T-cell (primary cell): Measurements from ENCODE around the gene MAPKAP1. TPM values are rescaled to one million over a fixed set of nuclear protein-coding genes. Genes with fewer than 3 reads are reported as not detected.

Experiments used
- ATAC-seq, 4 experiments: fragments of 200-7000 bp in 3 of 4; fragments of 150-1000 bp in 1 of 4; cut with Tn5 transposase; replicated peaks in 1 of 4; 1 replicate in 3 of 4; 2 replicates in 1 of 4; pipeline ENCODE4 v1.10.0; 2021; ENCODE audit warnings: moderate library complexity in 3 of 4, mild to moderate bottlenecking in 2 of 4, moderate number of reproducible peaks in 1 of 4
- CTCF ChIA-PET, 2 donors: fragments of 300-600 bp; sonication (Branson Sonifier 250); formaldehyde crosslinking; loops; one replicate each; lab custom pipeline; 2022; ENCODE audit warnings: antibody characterized with exemption in 2 of 2; lab: Charles Lee
- POLR2A ChIA-PET, 2 donors: fragments of 300-600 bp; sonication (Branson Sonifier 250); formaldehyde crosslinking; loops; one replicate each; lab custom pipeline; 2022; ENCODE audit warnings: antibody characterized with exemption in 2 of 2; lab: Charles Lee
- DNase-seq, 35 experiments: peaks; one replicate each; pipeline versions ENCODE4 v3.0.0 to v3.0.0-alpha.2; 2013 to 2023
- H3K27ac ChIP-seq: one replicate; pipeline ENCODE4 v1.5.1; 2013; ENCODE audit warnings: low read length
- H3K27me3 ChIP-seq, 2 experiments: replicated peaks in 1 of 2; 1 replicate in 1 of 2; 2 replicates in 1 of 2; pipeline versions ENCODE4 v1.6.1 to v1.7.0; 2013; ENCODE audit warnings: low read length in 1 of 2, mixed read lengths in 1 of 2; ENCODE audit not compliant: control insufficient read depth in 2 of 2, insufficient read depth in 2 of 2; ENCODE audit errors: extremely low read depth in 1 of 2
- H3K36me3 ChIP-seq, 2 donors: 1 replicate in 1 of 2; 2 replicates in 1 of 2; pipeline versions ENCODE4 v1.6.1 to v1.7.0; 2013; ENCODE audit warnings: low read length in 1 of 2; ENCODE audit not compliant: control insufficient read depth in 2 of 2, insufficient read depth in 1 of 2; ENCODE audit errors: extremely low read depth in 1 of 2
- H3K4me1 ChIP-seq, 2 experiments: 1 replicate in 1 of 2; 2 replicates in 1 of 2; pipeline versions ENCODE4 v1.6.1 to v1.7.0; 2013; ENCODE audit warnings: low read length in 2 of 2, mixed read lengths in 1 of 2; ENCODE audit not compliant: insufficient read depth in 2 of 2, control insufficient read depth in 1 of 2; ENCODE audit errors: extremely low read depth in 1 of 2
- H3K4me3 ChIP-seq, 2 donors: 1 replicate in 1 of 2; 2 replicates in 1 of 2; pipeline versions ENCODE4 v1.5.1 to v1.7.0; 2013; ENCODE audit warnings: mild to moderate bottlenecking in 2 of 2, low read length in 1 of 2, moderate library complexity in 1 of 2; ENCODE audit not compliant: control insufficient read depth in 1 of 2; ENCODE audit errors: extremely low read depth in 1 of 2
- H3K9me3 ChIP-seq: 2 replicates; pipeline ENCODE4 v1.7.0; 2013
- H3K27ac Mint-ChIP-seq, 2 donors: one replicate each; pipeline ENCODE4 v1.8.0; 2020 to 2021; ENCODE audit warnings: mild to moderate bottlenecking in 2 of 2, mixed read lengths in 2 of 2
- H3K27me3 Mint-ChIP-seq, 2 donors: one replicate each; pipeline ENCODE4 v1.8.0; 2021 to 2022; ENCODE audit warnings: mixed read lengths in 2 of 2
- H3K36me3 Mint-ChIP-seq: one replicate; pipeline ENCODE4 v1.8.0; 2021; ENCODE audit warnings: mixed read lengths
- H3K4me1 Mint-ChIP-seq, 3 donors: one replicate each; pipeline ENCODE4 v1.8.0; 2020 to 2022; ENCODE audit warnings: mixed read lengths in 3 of 3, mild to moderate bottlenecking in 1 of 3
- H3K4me3 Mint-ChIP-seq, 3 donors: one replicate each; pipeline ENCODE4 v1.8.0; 2020 to 2022; ENCODE audit warnings: mild to moderate bottlenecking in 3 of 3, mixed read lengths in 3 of 3, moderate library complexity in 3 of 3
- H3K9me3 Mint-ChIP-seq, 3 donors: one replicate each; pipeline ENCODE4 v1.8.0; 2020 to 2022; ENCODE audit warnings: mixed read lengths in 3 of 3
- WGBS: methylation state at CpG from one replicate; pipeline ENCODE4 v1.1.5; 2013; ENCODE audit warnings: missing lambda C conversion rate; ENCODE audit not compliant: insufficient coverage; 5-methylcytosine and 5-hydroxymethylcytosine counted together
- total RNA-seq, 35 experiments: library from RNA in 6 of 35; stranded (reverse) in 6 of 35; fragments of 120-200 nt in 1 of 35; gene quantifications; one replicate each; pipeline versions ENCODE4 v1.2.1 to v1.2.4 and lab custom pipeline; 2013 to 2026

The MAPKAP1 gene
- total RNA-seq, 5 donors from 2014 or later (not counting 1 experiment from before 2014, with no cell fraction given) = 50.2 to 60.3 (median 55.6) TPM

GRCh38 chr9:125396799-125397198, 310.2 kb downstream of the MAPKAP1 start:
- POLR2A ChIA-PET = no interaction called here
- no peaks in the 10 kb centered on the region for H3K27me3 Mint-ChIP-seq
- ATAC-seq = no peak
- H3K4me1 Mint-ChIP-seq = no peaks in the 10 kb centered on the region
- Histone ChIP-seq H3K4me3 (no peak overlapping the region), H3K9me3 (no peaks in the 10 kb centered on the region), H3K4me1 (no peaks in the 10 kb centered on the region), H3K36me3 (no peaks in the 10 kb centered on the region), H3K27ac (no peak overlapping the region), H3K27me3 (peaks cover 0 to 3% of the 10 kb centered on the region in 2 experiments)
- WGBS = 86% methylated on average over 1 of the region's 6 CpGs
- CTCF ChIA-PET = no interaction called here
- H3K9me3 Mint-ChIP-seq = no peaks in the 10 kb centered on the region
- no peak for DNase-seq
- no peaks in the 10 kb centered on the region for H3K36me3 Mint-ChIP-seq
- H3K27ac Mint-ChIP-seq = no peak overlapping the region
- no peak overlapping the region for H3K4me3 Mint-ChIP-seq

DNA sequence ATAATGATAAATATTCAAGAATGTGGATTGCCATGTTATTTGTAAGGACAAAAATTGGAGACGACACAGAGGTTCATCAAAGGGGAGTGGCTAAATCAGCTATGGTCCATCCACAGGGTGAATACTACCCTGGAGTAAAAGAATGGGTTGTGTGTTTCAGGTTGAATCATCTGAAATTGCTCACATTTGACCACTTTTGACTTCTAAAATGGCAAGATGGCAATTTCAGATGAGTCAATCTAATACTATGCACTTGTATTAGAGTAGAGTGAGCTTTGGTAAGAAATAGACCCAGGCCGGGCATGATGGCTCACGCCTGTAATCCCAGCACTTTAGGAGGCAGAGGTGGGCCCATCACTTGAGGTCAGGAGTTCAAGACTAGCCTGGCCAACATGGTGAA, 313.6 kb downstream of the MAPKAP1 start:
- ATAC-seq = no peak
- no peak overlapping the region for H3K27ac Mint-ChIP-seq
- H3K36me3 Mint-ChIP-seq = no peaks in the 10 kb centered on the region
- no peak overlapping the region for H3K27ac ChIP-seq
- H3K27me3 Mint-ChIP-seq = no peaks in the 10 kb centered on the region
- WGBS = 50% methylated on average over 1 of the region's 3 CpGs
- no peak overlapping the region for H3K4me3 Mint-ChIP-seq
- H3K4me1 Mint-ChIP-seq = no peaks in the 10 kb centered on the region
- H3K4me3 ChIP-seq = no peak overlapping the region
- H3K27me3 ChIP-seq = peaks cover 0 to 5% of the 10 kb centered on the region in 2 experiments
- no peaks in the 10 kb centered on the region for H3K4me1 ChIP-seq
- no peaks in the 10 kb centered on the region for H3K9me3 Mint-ChIP-seq
- no peaks in the 10 kb centered on the region for H3K9me3 ChIP-seq
- H3K36me3 ChIP-seq = no peaks in the 10 kb centered on the region
- no peak for DNase-seq
- POLR2A ChIA-PET = no interaction called here
- CTCF ChIA-PET = no interaction called here

DNA sequence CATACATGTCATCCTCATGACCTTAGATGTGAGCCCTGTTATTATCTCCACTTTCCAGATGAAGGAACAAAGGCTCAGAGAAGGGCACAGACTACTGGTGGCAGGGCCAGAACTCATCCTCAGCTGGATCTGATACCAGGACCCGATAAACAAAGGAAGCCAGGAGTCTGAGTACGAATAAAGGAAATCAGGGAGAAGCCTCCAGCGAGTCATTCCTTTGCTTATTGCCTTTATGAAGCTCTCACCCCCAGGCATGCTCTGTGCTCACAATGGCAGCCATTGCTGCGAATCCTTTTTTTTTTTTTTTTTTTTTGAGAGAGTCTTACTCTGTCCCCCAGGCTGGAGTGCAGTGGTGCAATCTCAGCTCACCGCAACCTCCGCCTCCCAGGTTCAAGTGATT, 315.3 kb downstream of the MAPKAP1 start:
- Mint-ChIP-seq H3K9me3 (no peaks in the 10 kb centered on the region), H3K27ac (no peak overlapping the region), H3K4me1 (no peaks in the 10 kb centered on the region), H3K27me3 (no peaks in the 10 kb centered on the region), H3K4me3 (no peak overlapping the region), H3K36me3 (no peaks in the 10 kb centered on the region)
- Histone ChIP-seq H3K4me3 (no peak overlapping the region), H3K9me3 (no peaks in the 10 kb centered on the region), H3K27ac (no peak overlapping the region), H3K36me3 (no peaks in the 10 kb centered on the region), H3K27me3 (peaks cover 0 to 8% of the 10 kb centered on the region in 2 experiments), H3K4me1 (no peaks in the 10 kb centered on the region)
- ChIA-PET POLR2A (no interaction called here), CTCF (no interaction called here)
- DNase-seq (no peak), ATAC-seq (no peak)
- WGBS = 92% methylated on average over 2 of the region's 6 CpGs

- peaks cover 0 to 8% of the 10 kb centered on the region in 2 experiments for H3K27me3 ChIP-seq
- no peak overlapping the region for H3K27ac Mint-ChIP-seq
- ATAC-seq = no peak
- no peak overlapping the region for H3K4me3 ChIP-seq
- CTCF ChIA-PET = no interaction called here
- no peaks in the 10 kb centered on the region for H3K36me3 ChIP-seq
- DNase-seq = no peak
- no peaks in the 10 kb centered on the region for H3K4me1 Mint-ChIP-seq
- POLR2A ChIA-PET = no interaction called here
- H3K36me3 Mint-ChIP-seq = no peaks in the 10 kb centered on the region
- H3K27me3 Mint-ChIP-seq = no peaks in the 10 kb centered on the region
- H3K27ac ChIP-seq = no peak overlapping the region
- no peak overlapping the region for H3K4me3 Mint-ChIP-seq
- H3K9me3 Mint-ChIP-seq = no peaks in the 10 kb centered on the region
- WGBS = 89% methylated on average over 6 of the region's 6 CpGs
- H3K9me3 ChIP-seq = no peaks in the 10 kb centered on the region
- no peaks in the 10 kb centered on the region for H3K4me1 ChIP-seq
These were observed 318.0 kb downstream of the MAPKAP1 start for GRCh38 chr9:125388978-125389377.

DNA sequence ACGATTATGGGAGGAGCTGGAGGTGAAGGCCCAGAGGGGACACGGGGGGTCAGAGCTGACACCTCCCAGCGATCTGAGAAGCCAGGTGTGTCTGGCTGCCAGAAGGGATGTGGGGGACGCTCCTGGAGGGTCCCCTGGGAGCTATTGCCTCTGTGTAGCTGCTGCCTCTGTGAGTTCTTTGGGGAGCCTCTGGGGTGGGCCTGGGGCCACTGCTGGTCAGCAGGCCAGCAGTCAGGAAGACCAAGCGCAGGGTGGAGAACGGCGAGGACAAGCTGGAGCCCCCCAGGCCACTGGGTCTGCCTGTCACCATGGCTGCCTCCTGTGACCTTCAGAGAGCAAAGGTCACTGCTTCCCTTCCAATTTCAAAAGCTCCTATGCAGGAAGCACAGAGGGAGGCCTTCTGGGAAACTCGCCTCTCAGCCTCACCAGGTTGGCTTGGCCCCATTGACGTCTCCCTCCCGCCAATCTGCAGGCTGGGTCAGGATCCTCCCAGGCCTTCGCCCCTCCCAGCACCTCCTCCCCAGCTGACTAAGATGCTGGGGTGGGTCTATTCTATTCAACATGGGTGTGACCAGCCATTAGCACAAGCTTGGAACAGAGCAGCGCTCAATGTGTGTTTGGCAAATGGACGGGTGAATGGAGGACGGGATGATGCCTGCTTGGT, 319.0 kb downstream of the MAPKAP1 start:
- DNase-seq = no peak
- Mint-ChIP-seq H3K27ac (no peak overlapping the region), H3K36me3 (no peaks in the 10 kb centered on the region), H3K27me3 (no peaks in the 10 kb centered on the region), H3K9me3 (no peaks in the 10 kb centered on the region), H3K4me1 (no peaks in the 10 kb centered on the region), H3K4me3 (no peak overlapping the region)
- ATAC-seq = no peak
- H3K36me3 ChIP-seq = no peaks in the 10 kb centered on the region
- no peaks in the 10 kb centered on the region for H3K4me1 ChIP-seq
- no peak overlapping the region for H3K4me3 ChIP-seq
- no peak overlapping the region for H3K27ac ChIP-seq
- peaks cover 0 to 8% of the 10 kb centered on the region in 2 experiments for H3K27me3 ChIP-seq
- POLR2A ChIA-PET = no interaction called here
- CTCF ChIA-PET = no interaction called here
- H3K9me3 ChIP-seq = no peaks in the 10 kb centered on the region
- 88% methylated on average over 10 of the region's 14 CpGs for WGBS

Other genes with a start within 250 kb of the MAPKAP1 start
- 10 to 100 TPM; 12.3 to 30.6 (median 19.0) TPM for gene PBX3, start 40.2 kb upstream of the MAPKAP1 start, total RNA-seq